DND-41 (cell line): ENCODE measurements around the gene CKAP5.
A peak's percentile ranks its signal among the peaks of the same experiment; 100 is the strongest.

Experiments used
- ATAC-seq: fragments of 200-7000 bp; cut with Tn5 transposase; 3 replicates; pipeline ENCODE4 v1.9.1; 2021; ENCODE audit warnings: low read depth; ENCODE audit not compliant: insufficient read depth
- DNase-seq: peaks from one replicate; pipeline ENCODE4 v3.0.0-alpha.2; 2020
- H2AFZ ChIP-seq: 2 replicates; pipeline ENCODE4 v1.6.0; 2012; ENCODE audit warnings: low read depth, low read length
- H3K27ac ChIP-seq: 2 replicates; pipeline ENCODE4 v1.5.1; 2012; ENCODE audit warnings: low read length, inconsistent platforms
- H3K27me3 ChIP-seq: fragments of 200-600 bp; sonication (generic); 2 replicates; pipeline ENCODE4 v1.6.0; 2012; ENCODE audit warnings: low read length, mild to moderate bottlenecking, inconsistent platforms; ENCODE audit not compliant: insufficient read depth, poor library complexity
- H3K36me3 ChIP-seq: 2 replicates; pipeline ENCODE4 v1.5.1; 2012; ENCODE audit warnings: low read length, inconsistent platforms; ENCODE audit not compliant: insufficient read depth
- H3K4me1 ChIP-seq: 2 replicates; pipeline ENCODE4 v1.5.1; 2012; ENCODE audit warnings: mild to moderate bottlenecking, low read length; ENCODE audit not compliant: insufficient read depth
- H3K4me2 ChIP-seq: 2 replicates; pipeline ENCODE4 v1.6.0; 2012; ENCODE audit warnings: mild to moderate bottlenecking, moderate library complexity, low read length, inconsistent platforms; ENCODE audit not compliant: insufficient read depth
- H3K4me3 ChIP-seq, 2 experiments: fragments of 200-600 bp in 1 of 2; shearing (Covaris generic) in 1 of 2; 2 replicates each; pipeline ENCODE4 v1.5.1; 2012 to 2016; ENCODE audit warnings: inconsistent platforms in 2 of 2, low read length in 2 of 2, mild to moderate bottlenecking in 2 of 2, low read depth in 1 of 2, moderate library complexity in 1 of 2
- H3K79me2 ChIP-seq: 2 replicates; pipeline ENCODE4 v1.6.0; 2012; ENCODE audit warnings: low read length, inconsistent platforms; ENCODE audit not compliant: insufficient read depth
- H3K9ac ChIP-seq: 2 replicates; pipeline ENCODE4 v1.6.0; 2012; ENCODE audit warnings: low read depth, mild to moderate bottlenecking, inconsistent platforms, low read length, moderate library complexity
- H3K9me3 ChIP-seq: 2 replicates; pipeline ENCODE4 v1.5.1; 2012; ENCODE audit warnings: low read length, moderate library complexity, mild to moderate bottlenecking, inconsistent platforms; ENCODE audit not compliant: insufficient read depth, severe bottlenecking
- H4K20me1 ChIP-seq: 2 replicates; pipeline ENCODE4 v1.6.0; 2012; ENCODE audit warnings: low read length; ENCODE audit not compliant: insufficient read depth
- EZH2 ChIP-seq: IDR thresholded peaks from 3 replicates; pipeline ENCODE4 v1.6.1; 2012; ENCODE audit warnings: borderline replicate concordance, low read depth, mild to moderate bottlenecking, moderate library complexity, low read length, inconsistent platforms; ENCODE audit not compliant: severe bottlenecking
- TF ChIP-seq, protein P1 (sequence below): IDR thresholded peaks from 2 replicates; pipeline ENCODE4 v1.5.1; 2012; ENCODE audit warnings: borderline replicate concordance, low read length, moderate library complexity, mild to moderate bottlenecking; ENCODE audit not compliant: poor library complexity, severe bottlenecking; ENCODE audit errors: extremely low read depth

CKAP5 gene

DNA sequence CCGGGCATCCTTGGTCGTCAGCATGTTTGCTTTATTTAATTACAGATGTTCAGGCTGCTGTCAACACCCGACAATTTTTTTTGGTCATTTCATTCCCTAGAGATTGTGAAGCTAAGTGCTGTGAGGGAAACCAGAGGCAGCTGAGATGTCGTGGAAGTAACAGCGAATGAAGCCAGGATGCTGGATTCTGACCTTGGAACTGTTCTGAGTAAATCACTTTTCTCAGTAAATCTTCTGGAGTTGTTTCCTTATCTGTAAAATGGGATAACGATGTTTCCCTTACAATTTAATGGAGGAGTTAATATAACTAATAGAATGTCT, 390 bp upstream of the CKAP5 start:
- ATAC-seq (peak; percentile 29), DNase-seq (no peak)
- H4K20me1 ChIP-seq = peaks cover 24% of the 10 kb centered on the region; the same call in 1 of the 2 replicates
- H3K4me1 ChIP-seq = peaks cover 36% of the 10 kb centered on the region
- peak overlapping the region; percentile 58 for H3K27ac ChIP-seq
- no peaks in the 10 kb centered on the region for H3K9me3 ChIP-seq
- H3K27me3 ChIP-seq = no peaks in the 10 kb centered on the region
- H3K4me2 ChIP-seq = peak overlapping the region; percentile 85
- peaks cover 16% of the 10 kb centered on the region for H3K36me3 ChIP-seq
- peaks cover 50% of the 10 kb centered on the region for H3K79me2 ChIP-seq
- H3K4me3 ChIP-seq = peak overlapping the region; percentile 53 to 78
- TF ChIP-seq EZH2 = no peak
- TF ChIP-seq, protein P1, sequence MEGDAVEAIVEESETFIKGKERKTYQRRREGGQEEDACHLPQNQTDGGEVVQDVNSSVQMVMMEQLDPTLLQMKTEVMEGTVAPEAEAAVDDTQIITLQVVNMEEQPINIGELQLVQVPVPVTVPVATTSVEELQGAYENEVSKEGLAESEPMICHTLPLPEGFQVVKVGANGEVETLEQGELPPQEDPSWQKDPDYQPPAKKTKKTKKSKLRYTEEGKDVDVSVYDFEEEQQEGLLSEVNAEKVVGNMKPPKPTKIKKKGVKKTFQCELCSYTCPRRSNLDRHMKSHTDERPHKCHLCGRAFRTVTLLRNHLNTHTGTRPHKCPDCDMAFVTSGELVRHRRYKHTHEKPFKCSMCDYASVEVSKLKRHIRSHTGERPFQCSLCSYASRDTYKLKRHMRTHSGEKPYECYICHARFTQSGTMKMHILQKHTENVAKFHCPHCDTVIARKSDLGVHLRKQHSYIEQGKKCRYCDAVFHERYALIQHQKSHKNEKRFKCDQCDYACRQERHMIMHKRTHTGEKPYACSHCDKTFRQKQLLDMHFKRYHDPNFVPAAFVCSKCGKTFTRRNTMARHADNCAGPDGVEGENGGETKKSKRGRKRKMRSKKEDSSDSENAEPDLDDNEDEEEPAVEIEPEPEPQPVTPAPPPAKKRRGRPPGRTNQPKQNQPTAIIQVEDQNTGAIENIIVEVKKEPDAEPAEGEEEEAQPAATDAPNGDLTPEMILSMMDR = no peak
- peak overlapping the region; percentile 95 for H3K9ac ChIP-seq
- peak overlapping the region; percentile 89 for H2AFZ ChIP-seq

- Histone ChIP-seq H3K36me3 (peaks cover 19% of the 10 kb centered on the region), H3K27ac (peak overlapping the region; percentile 92), H2AFZ (peak overlapping the region; percentile 89), H4K20me1 (peaks cover 34% of the 10 kb centered on the region; the same call in 1 of the 2 replicates), H3K4me1 (peaks cover 38% of the 10 kb centered on the region), H3K4me2 (peak overlapping the region; percentile 85), H3K9me3 (no peaks in the 10 kb centered on the region), H3K4me3 (peak overlapping the region; percentile 53 to 78), H3K9ac (peak overlapping the region; percentile 95), H3K27me3 (no peaks in the 10 kb centered on the region), H3K79me2 (peaks cover 61% of the 10 kb centered on the region)
- DNase-seq = no peak
- no peak for TF ChIP-seq EZH2
- TF ChIP-seq, protein P1 = no peak
- ATAC-seq = no peak
These were observed 690 bp downstream of the CKAP5 start for GRCh38 chr11:46845440-46845739.

DNA sequence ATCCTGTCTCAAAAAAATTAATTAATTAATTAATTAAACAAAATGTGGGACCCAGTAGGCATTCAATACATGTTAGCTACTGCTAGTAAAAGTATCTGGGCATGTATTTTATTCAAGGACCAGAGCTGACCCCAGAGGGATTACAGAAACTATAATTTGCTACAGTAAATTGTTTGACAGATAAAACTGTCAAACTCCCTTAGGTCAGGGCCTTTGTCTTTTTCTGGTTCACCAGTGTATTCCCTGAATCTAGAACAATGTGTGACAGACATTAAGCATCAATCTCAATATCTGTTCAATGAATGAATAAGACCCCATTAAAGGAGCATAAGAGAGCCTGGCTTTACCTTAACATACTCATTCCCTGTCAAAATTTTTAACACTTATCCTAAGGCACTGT, 6.0 kb downstream of the CKAP5 start:
- H3K79me2 ChIP-seq = peaks cover 99% of the 10 kb centered on the region
- no peak for DNase-seq
- TF ChIP-seq, protein P1 = no peak
- TF ChIP-seq EZH2 = no peak
- H3K27ac ChIP-seq = no peak overlapping the region
- H3K36me3 ChIP-seq = peaks cover 19% of the 10 kb centered on the region; the same call in 1 of the 2 replicates
- H4K20me1 ChIP-seq = peaks cover 70% of the 10 kb centered on the region; the same call in 1 of the 2 replicates
- H3K4me1 ChIP-seq = peaks cover 30% of the 10 kb centered on the region
- H3K27me3 ChIP-seq = no peaks in the 10 kb centered on the region
- ATAC-seq = no peak
- H3K9ac ChIP-seq = no peak overlapping the region
- no peak overlapping the region for H3K4me3 ChIP-seq
- no peak overlapping the region for H3K4me2 ChIP-seq
- no peaks in the 10 kb centered on the region for H3K9me3 ChIP-seq
- H2AFZ ChIP-seq = no peak overlapping the region

DNA sequence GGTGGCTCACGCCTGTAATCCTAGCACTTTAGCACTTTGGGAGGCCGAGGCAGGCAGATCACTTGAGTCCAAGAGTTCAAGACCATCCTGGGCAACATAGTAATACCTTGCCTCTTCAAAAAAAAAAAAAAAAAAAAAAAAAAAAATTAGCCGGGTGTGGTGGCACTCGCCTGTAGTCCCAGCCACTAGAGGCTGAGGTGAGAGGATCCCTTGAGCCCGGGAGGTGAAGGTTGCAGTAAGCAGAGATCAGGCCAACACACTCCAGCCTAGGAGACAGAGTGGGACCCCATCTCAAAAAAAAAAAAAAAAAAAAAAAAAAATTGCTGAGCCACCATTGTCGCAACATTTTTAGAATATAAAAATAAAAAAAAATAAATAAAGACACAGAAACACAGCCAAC, 7.6 kb downstream of the CKAP5 start:
- Histone ChIP-seq H3K27ac (no peak overlapping the region), H4K20me1 (peaks cover 76% of the 10 kb centered on the region; the same call in 1 of the 2 replicates), H3K4me3 (no peak overlapping the region), H3K9me3 (no peaks in the 10 kb centered on the region), H3K27me3 (no peaks in the 10 kb centered on the region), H2AFZ (no peak overlapping the region), H3K4me1 (peaks cover 14% of the 10 kb centered on the region), H3K36me3 (peaks cover 19% of the 10 kb centered on the region; the same call in 1 of the 2 replicates), H3K9ac (no peak overlapping the region), H3K4me2 (no peak overlapping the region), H3K79me2 (peaks cover 99% of the 10 kb centered on the region)
- TF ChIP-seq, protein P1 = no peak
- no peak for TF ChIP-seq EZH2
- DNase-seq = no peak
- ATAC-seq = no peak
